RWPE2 (cell line): ENCODE data around the gene PTPRK.
A peak's percentile ranks its signal among the peaks of the same experiment; 100 is the strongest.

Experiments used
- ATAC-seq: fragments of 200-7000 bp; cut with Tn5 transposase; 3 replicates; pipeline ENCODE4 v1.9.1; 2021; ENCODE audit warnings: low read depth
- DNase-seq: peaks from one replicate; pipeline ENCODE4 v3.0.0-alpha.2; 2020; ENCODE audit warnings: low spot score
- H3K27ac ChIP-seq: fragments of 450-650 bp; 2 replicates; pipeline ENCODE4 v1.5.1; 2017; ENCODE audit warnings: mild to moderate bottlenecking; ENCODE audit not compliant: poor library complexity, severe bottlenecking
- H3K27me3 ChIP-seq: fragments of 250-450 bp; sonication (Bioruptor Pico); 2 replicates; pipeline ENCODE4 v1.5.1; 2021; ENCODE audit warnings: mild to moderate bottlenecking, moderate library complexity; ENCODE audit not compliant: insufficient read depth, poor library complexity, severe bottlenecking
- H3K36me3 ChIP-seq: fragments of 250-450 bp; sonication (Bioruptor Pico); 2 replicates; pipeline ENCODE4 v1.5.1; 2020; ENCODE audit warnings: low read depth, mild to moderate bottlenecking, moderate library complexity
- H3K4me1 ChIP-seq: fragments of 250-450 bp; sonication (Bioruptor Pico); 2 replicates; pipeline ENCODE4 v1.5.1; 2021; ENCODE audit warnings: mild to moderate bottlenecking, moderate library complexity; ENCODE audit not compliant: insufficient read depth, poor library complexity, severe bottlenecking
- H3K4me3 ChIP-seq: fragments of 250-450 bp; sonication (Bioruptor Pico); 2 replicates; pipeline ENCODE4 v1.5.1; 2021; ENCODE audit warnings: mild to moderate bottlenecking, moderate library complexity; ENCODE audit not compliant: severe bottlenecking
- H3K9me3 ChIP-seq: fragments of 250-450 bp; sonication (Bioruptor Pico); 2 replicates; pipeline ENCODE4 v1.5.1; 2021; ENCODE audit warnings: mild to moderate bottlenecking, moderate library complexity; ENCODE audit not compliant: severe bottlenecking
- CTCF ChIP-seq: fragments of 450-650 bp; IDR thresholded peaks from one replicate; pipeline ENCODE4 v1.5.1; 2017; ENCODE audit warnings: mild to moderate bottlenecking, moderate library complexity; ENCODE audit not compliant: poor library complexity, severe bottlenecking

The PTPRK gene

GRCh38 chr6:128276311-128276710 is 244.1 kb downstream of the PTPRK start:
- H3K36me3 ChIP-seq, result peaks cover 10% of the 10 kb centered on the region
- ATAC-seq (no peak), DNase-seq (no peak)
- peak overlapping the region; percentile 39 for H3K27ac ChIP-seq
- H3K9me3 ChIP-seq, result no peaks in the 10 kb centered on the region
- H3K4me1 ChIP-seq, result peaks cover 24% of the 10 kb centered on the region
- H3K27me3 ChIP-seq, result no peaks in the 10 kb centered on the region
- TF ChIP-seq CTCF, result no peak
- no peak overlapping the region for H3K4me3 ChIP-seq

GRCh38 chr6:128275681-128276080 is 244.7 kb downstream of the PTPRK start:
- Histone ChIP-seq H3K27ac (peak overlapping the region; percentile 39), H3K36me3 (peaks cover 10% of the 10 kb centered on the region), H3K9me3 (no peaks in the 10 kb centered on the region), H3K27me3 (no peaks in the 10 kb centered on the region), H3K4me3 (no peak overlapping the region), H3K4me1 (peaks cover 24% of the 10 kb centered on the region)
- ATAC-seq (peak; percentile 62; the same call in 2 of the 3 replicates), DNase-seq (no peak)
- no peak for TF ChIP-seq CTCF

GRCh38 chr6:128275030-128275429 is 245.4 kb downstream of the PTPRK start:
- H3K4me3 ChIP-seq, result no peak overlapping the region
- peak; percentile 64 for ATAC-seq
- no peak for TF ChIP-seq CTCF
- H3K4me1 ChIP-seq, result peaks cover 24% of the 10 kb centered on the region
- no peaks in the 10 kb centered on the region for H3K9me3 ChIP-seq
- peak overlapping the region; percentile 39 for H3K27ac ChIP-seq
- no peaks in the 10 kb centered on the region for H3K27me3 ChIP-seq
- peaks cover 10% of the 10 kb centered on the region for H3K36me3 ChIP-seq
- no peak for DNase-seq

GRCh38 chr6:128271527-128271926 is 248.9 kb downstream of the PTPRK start:
- ATAC-seq, result no peak
- H3K9me3 ChIP-seq, result no peaks in the 10 kb centered on the region
- H3K4me1 ChIP-seq, result peaks cover 31% of the 10 kb centered on the region
- no peaks in the 10 kb centered on the region for H3K27me3 ChIP-seq
- no peak for TF ChIP-seq CTCF
- peaks cover 14% of the 10 kb centered on the region for H3K36me3 ChIP-seq
- no peak overlapping the region for H3K27ac ChIP-seq
- no peak overlapping the region for H3K4me3 ChIP-seq
- no peak for DNase-seq

- ATAC-seq (no peak), DNase-seq (no peak)
- Histone ChIP-seq H3K36me3 (peaks cover 14% of the 10 kb centered on the region), H3K9me3 (no peaks in the 10 kb centered on the region), H3K27ac (no peak overlapping the region), H3K4me3 (no peak overlapping the region), H3K4me1 (peaks cover 26% of the 10 kb centered on the region), H3K27me3 (no peaks in the 10 kb centered on the region)
- no peak for TF ChIP-seq CTCF
These were observed 249.4 kb downstream of the PTPRK start for GRCh38 chr6:128271011-128271410.
